BLaER1 (cell line): ENCODE measurements around the gene HECW1.
"Not testable (repeated sequence)": the region's sequence is repeated elsewhere in the genome, so short reads cannot be mapped to it uniquely, and the experiment has no call there.

Experiments used
- H3K27ac ChIP-seq: shearing (Covaris generic); formaldehyde crosslinking; 2 replicates; pipeline ENCODE4 v1.8.1; 2022
- H3K27me3 ChIP-seq: shearing (Covaris generic); formaldehyde crosslinking; 2 replicates; pipeline ENCODE4 v1.8.1; 2022
- H3K36me3 ChIP-seq: shearing (Covaris generic); formaldehyde crosslinking; 2 replicates; pipeline ENCODE4 v1.8.1; 2022
- H3K4me1 ChIP-seq: shearing (Covaris generic); formaldehyde crosslinking; 2 replicates; pipeline ENCODE4 v1.8.1; 2022
- H3K4me2 ChIP-seq: shearing (Covaris generic); formaldehyde crosslinking; 2 replicates; pipeline ENCODE4 v1.8.1; 2022
- H3K4me3 ChIP-seq: shearing (Covaris generic); formaldehyde crosslinking; 2 replicates; pipeline ENCODE4 v1.8.1; 2022
- H3K9ac ChIP-seq: shearing (Covaris generic); formaldehyde crosslinking; 2 replicates; pipeline ENCODE4 v1.8.1; 2022
- H3K9me3 ChIP-seq: shearing (Covaris generic); formaldehyde crosslinking; 2 replicates; pipeline ENCODE4 v1.8.1; 2022
- H4K20me1 ChIP-seq: shearing (Covaris generic); formaldehyde crosslinking; 2 replicates; pipeline ENCODE4 v1.8.1; 2022
- Cebpa-rat ChIP-seq: shearing (Covaris generic); IDR thresholded peaks from 2 replicates; pipeline ENCODE4 v1.8.1; 2022

Gene HECW1

DNA sequence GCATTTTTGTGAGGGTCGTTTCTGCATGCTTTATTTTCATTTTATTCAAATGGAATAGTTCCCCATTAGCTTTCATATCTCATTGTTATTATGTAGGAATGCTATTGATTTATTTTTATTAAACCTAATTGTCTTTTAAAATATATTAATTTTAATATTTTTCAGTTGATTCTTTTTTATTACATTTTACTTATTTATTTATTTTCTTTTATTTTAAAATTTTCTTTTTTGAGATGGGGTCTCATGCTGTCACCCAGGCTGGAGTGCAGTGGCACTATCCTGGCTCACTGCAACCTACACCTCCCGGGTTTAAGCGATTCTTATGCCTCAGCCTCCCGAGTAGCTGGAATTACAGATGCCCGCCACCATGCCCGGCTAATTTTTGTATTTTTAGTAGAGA, 463.1 kb downstream of the HECW1 start:
- Histone ChIP-seq H4K20me1 (no peaks in the 10 kb centered on the region), H3K27me3 (no peaks in the 10 kb centered on the region), H3K4me2 (no peak overlapping the region), H3K4me3 (no peak overlapping the region), H3K4me1 (peaks cover 21% of the 10 kb centered on the region), H3K27ac (no peak overlapping the region), H3K36me3 (no peaks in the 10 kb centered on the region), H3K9ac (no peak overlapping the region), H3K9me3 (no peaks in the 10 kb centered on the region; the same call in 1 of the 2 replicates)
- TF ChIP-seq Cebpa-rat = no peak

DNA sequence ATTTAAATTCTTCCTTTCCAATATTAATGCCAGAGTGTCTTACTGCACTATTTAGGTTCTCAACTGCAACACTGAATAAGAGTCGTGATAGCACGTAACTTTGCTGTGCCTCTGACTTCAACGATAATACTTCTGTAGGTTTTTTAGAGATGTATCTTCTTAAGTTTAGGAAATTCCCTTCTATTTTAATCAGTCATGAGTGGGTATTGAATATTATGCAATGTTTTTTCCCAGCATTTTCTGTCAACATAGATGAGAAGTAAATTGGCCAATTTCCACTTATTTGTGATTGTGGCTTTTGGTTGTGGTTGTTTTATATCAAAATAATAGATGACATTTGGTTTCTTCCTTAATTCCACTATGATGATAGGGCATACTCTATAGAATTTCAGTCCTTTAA, 463.8 kb downstream of the HECW1 start:
- Histone ChIP-seq H3K4me2 (no peak overlapping the region), H3K4me1 (peaks cover 21% of the 10 kb centered on the region), H4K20me1 (no peaks in the 10 kb centered on the region), H3K36me3 (no peaks in the 10 kb centered on the region), H3K27me3 (no peaks in the 10 kb centered on the region), H3K27ac (no peak overlapping the region), H3K9me3 (no peaks in the 10 kb centered on the region; the same call in 1 of the 2 replicates), H3K9ac (no peak overlapping the region), H3K4me3 (no peak overlapping the region)
- no peak for TF ChIP-seq Cebpa-rat

DNA sequence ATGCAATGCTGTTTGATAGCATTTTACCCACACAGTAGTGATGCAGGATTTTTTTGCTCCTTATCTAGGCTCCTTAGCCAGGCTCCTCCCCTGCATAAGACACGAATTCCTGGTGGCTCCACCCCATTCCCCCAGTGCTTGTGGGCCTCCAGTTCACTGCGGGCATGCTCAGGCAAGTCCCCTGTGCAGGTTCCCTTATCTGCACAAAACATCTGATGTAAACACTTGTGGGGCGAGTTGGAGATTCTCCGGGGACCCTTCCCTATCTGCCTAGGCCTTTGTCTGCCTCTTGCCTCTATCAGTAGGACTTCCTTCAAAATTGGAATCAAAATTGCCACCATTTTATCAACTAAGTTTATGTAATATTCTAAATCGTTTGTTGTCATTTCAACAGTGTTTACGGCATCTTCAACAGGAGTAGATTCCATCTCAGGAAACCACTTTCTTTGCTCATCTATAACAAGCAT, 465.1 kb downstream of the HECW1 start:
- H3K27ac ChIP-seq = 0 out of 2 replicates have a peak overlapping the region, but pooled peaks have one; percentile 41
- no peak overlapping the region for H3K9ac ChIP-seq

DNA sequence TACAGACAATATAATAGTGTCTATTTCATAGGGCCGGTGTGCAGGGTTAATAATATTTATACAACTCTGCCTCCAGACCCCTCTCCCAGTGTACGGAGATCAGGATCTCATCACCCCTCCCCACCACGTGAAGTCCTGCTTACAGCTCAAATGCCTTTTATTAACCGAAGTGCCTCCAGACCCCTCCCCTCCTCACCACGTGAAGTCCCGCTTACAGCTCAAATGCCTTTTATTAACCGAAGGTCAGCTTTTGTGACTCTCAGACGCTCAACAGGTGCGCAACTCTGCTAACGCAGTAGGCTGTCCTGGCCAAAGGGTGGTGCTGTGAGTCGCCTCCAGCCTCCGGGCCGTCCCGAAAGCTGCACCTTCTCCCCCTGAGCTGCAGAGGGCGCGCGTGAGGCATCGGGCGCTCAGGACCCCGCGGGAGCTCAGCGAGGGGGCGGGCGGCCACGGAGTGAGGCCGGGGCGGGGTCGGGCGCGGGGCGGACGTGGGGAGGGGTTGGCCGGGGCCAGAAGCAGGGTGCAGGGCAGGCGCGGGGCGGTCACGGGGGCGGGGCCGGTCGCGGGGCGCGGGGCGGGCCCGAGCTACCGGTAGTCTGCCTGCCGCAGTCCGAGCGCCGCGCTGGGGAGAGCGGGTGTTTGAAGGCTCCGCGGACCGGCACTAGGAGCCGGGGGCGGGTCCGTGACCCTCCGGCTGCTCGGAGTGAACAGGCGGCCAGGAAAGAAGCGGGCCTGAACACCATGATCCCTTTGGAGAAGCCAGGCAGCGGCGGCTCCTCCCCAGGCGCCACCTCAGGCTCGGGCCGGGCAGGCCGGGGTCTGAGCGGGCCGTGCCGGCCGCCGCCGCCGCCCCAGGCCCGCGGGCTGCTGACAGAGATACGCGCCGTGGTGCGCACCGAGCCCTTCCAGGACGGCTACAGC, 470.3 kb downstream of the HECW1 start, which contains the start of gene STK17A:
Gene STK17A, plus strand, starts transcription at position 606 of the 921 bp plus-strand sequence. Its CDS starts 136 bp downstream, at position 742.
- no peaks in the 10 kb centered on the region for H3K27me3 ChIP-seq
- H3K9me3 ChIP-seq = no peaks in the 10 kb centered on the region; the same call in 1 of the 2 replicates
- H3K9ac ChIP-seq = peak within 1 kb of the TSS; percentile 90
- no peak for TF ChIP-seq Cebpa-rat
- peak within 1 kb of the TSS; percentile 95 for H3K4me3 ChIP-seq
- peaks cover 42% of the 10 kb centered on the region for H4K20me1 ChIP-seq
- H3K4me2 ChIP-seq = peak within 1 kb of the TSS; percentile 96
- H3K36me3 ChIP-seq = no peaks in the 10 kb centered on the region
- peaks cover 18% of the 10 kb centered on the region for H3K4me1 ChIP-seq
- H3K27ac ChIP-seq = peak within 1 kb of the TSS; percentile 88

More for the DNA sequence above, 465.1 kb downstream of the HECW1 start:
- Histone ChIP-seq H3K27me3 (no peaks in the 10 kb centered on the region), H4K20me1 (no peaks in the 10 kb centered on the region), H3K36me3 (no peaks in the 10 kb centered on the region), H3K4me1 (peaks cover 16% of the 10 kb centered on the region), H3K4me2 (peak overlapping the region; percentile 50), H3K4me3 (no peak overlapping the region), H3K9me3 (no peaks in the 10 kb centered on the region; the same call in 1 of the 2 replicates)
- no peak for TF ChIP-seq Cebpa-rat

DNA sequence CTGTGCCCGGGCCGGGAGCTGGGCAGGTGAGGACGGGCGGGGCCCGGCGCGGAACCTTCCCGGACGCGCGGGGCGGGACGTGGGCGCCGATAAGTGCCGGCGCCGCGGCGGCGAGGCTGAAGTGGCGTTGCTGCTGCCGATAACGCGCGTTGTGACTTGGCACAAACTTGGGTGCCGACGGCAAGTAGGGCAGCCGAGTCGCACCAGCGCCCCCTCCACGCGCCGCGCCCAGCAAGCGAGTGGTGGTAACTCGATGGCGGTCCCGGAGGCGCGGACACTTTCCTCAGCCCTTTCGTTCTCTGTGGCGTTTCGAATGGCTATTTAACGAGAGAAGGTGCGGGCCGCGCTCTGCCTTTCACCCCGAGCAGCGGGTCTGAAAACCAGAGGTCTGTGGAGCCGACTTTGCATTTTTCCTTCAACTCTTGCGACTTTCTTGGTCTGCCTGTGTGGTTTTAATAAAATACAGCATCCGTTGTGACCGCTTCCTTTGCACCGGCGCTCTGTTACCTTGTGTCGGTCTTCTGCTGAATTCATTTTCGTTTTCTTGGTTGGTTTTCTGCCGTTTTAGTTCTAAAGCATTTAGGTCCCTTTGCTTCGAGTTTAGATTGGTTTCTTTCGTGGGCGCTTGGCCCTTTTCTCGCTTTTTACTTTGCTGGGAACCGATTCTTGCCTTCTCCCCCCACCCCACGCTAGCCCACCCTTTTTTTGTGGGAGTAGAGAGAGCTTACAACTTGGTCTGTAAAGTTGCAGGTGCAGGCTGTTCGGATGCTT, 471.2 kb downstream of the HECW1 start:
- TF ChIP-seq Cebpa-rat = no peak
- Histone ChIP-seq H3K4me2 (peak overlapping the region; percentile 96), H3K4me1 (peaks cover 14% of the 10 kb centered on the region), H3K27ac (peak overlapping the region; percentile 88), H3K9ac (peak overlapping the region; percentile 90), H4K20me1 (peaks cover 49% of the 10 kb centered on the region), H3K27me3 (no peaks in the 10 kb centered on the region), H3K9me3 (no peaks in the 10 kb centered on the region; the same call in 1 of the 2 replicates), H3K36me3 (no peaks in the 10 kb centered on the region), H3K4me3 (peak overlapping the region; percentile 95)

DNA sequence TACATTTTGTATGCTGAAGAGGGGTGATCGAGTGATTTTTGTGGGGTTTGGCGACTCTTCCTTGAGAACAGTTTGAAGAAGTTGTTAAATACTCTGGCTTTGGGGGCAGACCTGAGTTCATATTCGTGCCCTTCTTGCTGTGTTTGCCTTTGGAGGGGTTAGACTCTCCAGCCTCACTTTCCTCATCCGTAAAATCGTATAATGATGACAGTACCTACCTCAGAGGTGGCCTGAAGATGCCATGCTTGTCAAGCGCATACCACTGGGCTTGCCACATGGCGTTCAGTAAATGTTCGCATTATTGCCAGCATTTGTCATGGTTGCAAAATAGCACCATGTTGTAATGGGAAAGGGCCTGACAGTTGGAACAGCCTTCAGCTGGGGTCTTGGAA, 471.7 kb downstream of the HECW1 start:
- Histone ChIP-seq H3K27me3 (no peaks in the 10 kb centered on the region), H4K20me1 (peaks cover 55% of the 10 kb centered on the region), H3K4me2 (peak overlapping the region; percentile 96), H3K36me3 (no peaks in the 10 kb centered on the region), H3K9ac (peak overlapping the region; percentile 90), H3K27ac (peak overlapping the region; percentile 88), H3K4me1 (peaks cover 14% of the 10 kb centered on the region), H3K9me3 (no peaks in the 10 kb centered on the region; the same call in 1 of the 2 replicates), H3K4me3 (peak overlapping the region; percentile 95)
- TF ChIP-seq Cebpa-rat = no peak

DNA sequence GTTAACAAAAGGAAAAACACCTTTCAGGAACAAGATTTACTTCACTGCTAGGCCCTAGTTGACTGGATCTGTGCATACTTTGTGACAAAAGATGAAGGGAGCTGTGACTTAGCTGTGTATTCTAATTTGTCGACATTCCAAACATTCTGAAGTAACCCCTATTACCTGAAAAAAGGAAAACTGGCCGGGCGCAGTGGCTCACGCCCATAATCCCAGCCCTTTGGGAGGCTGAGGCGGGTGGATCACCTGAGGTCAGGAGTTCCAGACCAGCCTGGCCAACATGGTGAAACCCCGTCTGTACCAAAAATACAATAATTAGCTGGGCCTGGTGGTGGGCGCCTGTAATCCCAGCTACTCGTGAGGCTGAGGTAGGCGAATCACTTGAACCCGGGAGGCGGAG, 472.3 kb downstream of the HECW1 start:
- Histone ChIP-seq H3K4me2 (peak overlapping the region; percentile 96), H3K9ac (peak overlapping the region; percentile 90; the same call in 1 of the 2 replicates), H3K4me3 (peak overlapping the region; percentile 95), H3K4me1 (peaks cover 14% of the 10 kb centered on the region), H4K20me1 (peaks cover 60% of the 10 kb centered on the region)
- not testable (repeated sequence) for H3K27ac ChIP-seq, H3K27me3 ChIP-seq, H3K9me3 ChIP-seq, H3K36me3 ChIP-seq

DNA sequence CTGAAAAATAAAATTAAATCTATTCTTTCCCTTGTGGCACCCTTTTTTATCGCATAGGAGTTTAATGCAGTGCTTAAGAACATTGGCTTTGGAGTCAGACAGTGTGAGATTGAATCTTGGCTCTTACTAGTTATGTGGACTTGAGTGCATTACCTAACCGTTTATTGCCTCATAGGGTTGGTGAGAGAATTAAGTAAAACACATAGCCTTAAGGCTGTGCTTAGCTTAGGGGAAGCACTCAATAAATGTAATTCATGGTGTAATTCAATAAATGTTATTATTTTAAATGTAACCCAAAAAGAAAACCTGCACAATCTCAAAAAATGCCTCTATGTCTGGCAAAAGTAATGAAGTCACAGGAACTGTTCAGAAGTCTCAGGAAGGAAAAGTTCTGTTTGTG, 473.1 kb downstream of the HECW1 start:
- H3K9ac ChIP-seq = no peak overlapping the region
- H4K20me1 ChIP-seq = peaks cover 69% of the 10 kb centered on the region
- TF ChIP-seq Cebpa-rat = no peak
- H3K36me3 ChIP-seq = no peaks in the 10 kb centered on the region
- no peaks in the 10 kb centered on the region for H3K27me3 ChIP-seq
- H3K4me3 ChIP-seq = no peak overlapping the region
- H3K4me1 ChIP-seq = peaks cover 14% of the 10 kb centered on the region
- no peak overlapping the region for H3K27ac ChIP-seq
- no peaks in the 10 kb centered on the region for H3K9me3 ChIP-seq
- 0 out of 2 replicates have a peak overlapping the region, but pooled peaks have one; percentile 96 for H3K4me2 ChIP-seq

DNA sequence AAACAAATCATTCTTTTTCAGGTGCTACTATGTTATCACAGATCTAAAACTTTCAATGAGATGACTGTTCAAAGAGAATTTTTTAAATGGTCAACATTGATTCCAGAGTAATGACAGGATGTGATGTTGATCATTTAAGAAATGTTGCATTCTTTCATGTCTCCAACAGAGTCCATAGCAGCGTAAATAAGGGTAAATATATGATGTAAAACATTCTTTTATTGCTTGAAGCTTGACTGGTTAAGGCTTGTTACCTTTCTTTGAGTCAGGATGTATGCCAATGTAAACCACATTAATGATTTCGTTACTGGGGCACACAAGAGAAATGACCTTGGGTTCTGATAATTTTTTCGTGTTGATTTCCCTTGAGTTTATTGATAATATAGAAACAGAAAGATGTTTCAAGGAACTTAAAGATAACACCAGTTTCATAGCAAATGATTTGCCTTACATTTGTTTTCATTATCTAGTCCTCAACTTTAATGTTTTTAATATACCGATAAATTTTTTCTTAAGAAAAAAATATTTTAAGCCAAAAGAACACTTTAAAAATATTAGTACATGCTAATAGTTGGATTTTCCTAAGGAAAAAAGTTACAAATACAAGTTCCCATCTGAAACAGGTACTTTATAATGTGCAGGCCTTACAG, 473.9 kb downstream of the HECW1 start:
- H3K9ac ChIP-seq = no peak overlapping the region
- H4K20me1 ChIP-seq = peaks cover 77% of the 10 kb centered on the region
- no peak overlapping the region for H3K4me3 ChIP-seq
- H3K4me1 ChIP-seq = peaks cover 14% of the 10 kb centered on the region
- no peak overlapping the region for H3K27ac ChIP-seq
- no peaks in the 10 kb centered on the region for H3K36me3 ChIP-seq
- no peak overlapping the region for H3K4me2 ChIP-seq
- no peak for TF ChIP-seq Cebpa-rat
- no peaks in the 10 kb centered on the region for H3K27me3 ChIP-seq
- no peaks in the 10 kb centered on the region for H3K9me3 ChIP-seq
